HG03025 (cell line): ENCODE results near the gene TACC2.

Experiments
- ATAC-seq: cut with Tn5 transposase; IDR thresholded peaks from one replicate; pipeline ENCODE4 v1.9.1; 2021; ENCODE audit warnings: mild to moderate bottlenecking, moderate library complexity; ENCODE audit not compliant: unreplicated experiment, low FRiP score

The TACC2 gene

DNA sequence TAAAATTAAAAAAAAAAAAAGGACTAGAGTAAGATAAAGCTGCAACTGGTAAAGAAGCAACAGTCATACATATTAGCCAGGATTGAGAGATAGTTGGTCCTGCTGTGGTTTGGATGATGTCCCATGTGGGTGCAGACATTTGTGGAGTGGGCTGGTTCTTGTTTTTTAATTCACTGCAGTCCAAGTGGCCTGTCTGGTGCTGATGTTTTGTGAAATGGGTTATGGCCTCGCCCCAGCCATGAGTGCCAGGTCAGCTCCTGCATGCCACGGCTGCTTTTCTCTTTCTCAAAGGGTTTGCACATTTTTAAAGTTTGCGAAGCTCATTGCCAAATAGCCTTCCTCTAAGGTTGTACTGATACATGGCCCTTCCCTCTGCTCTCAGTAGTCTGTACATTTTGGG is 268.1 kb downstream of the TACC2 start:
- ATAC-seq: no peak

DNA sequence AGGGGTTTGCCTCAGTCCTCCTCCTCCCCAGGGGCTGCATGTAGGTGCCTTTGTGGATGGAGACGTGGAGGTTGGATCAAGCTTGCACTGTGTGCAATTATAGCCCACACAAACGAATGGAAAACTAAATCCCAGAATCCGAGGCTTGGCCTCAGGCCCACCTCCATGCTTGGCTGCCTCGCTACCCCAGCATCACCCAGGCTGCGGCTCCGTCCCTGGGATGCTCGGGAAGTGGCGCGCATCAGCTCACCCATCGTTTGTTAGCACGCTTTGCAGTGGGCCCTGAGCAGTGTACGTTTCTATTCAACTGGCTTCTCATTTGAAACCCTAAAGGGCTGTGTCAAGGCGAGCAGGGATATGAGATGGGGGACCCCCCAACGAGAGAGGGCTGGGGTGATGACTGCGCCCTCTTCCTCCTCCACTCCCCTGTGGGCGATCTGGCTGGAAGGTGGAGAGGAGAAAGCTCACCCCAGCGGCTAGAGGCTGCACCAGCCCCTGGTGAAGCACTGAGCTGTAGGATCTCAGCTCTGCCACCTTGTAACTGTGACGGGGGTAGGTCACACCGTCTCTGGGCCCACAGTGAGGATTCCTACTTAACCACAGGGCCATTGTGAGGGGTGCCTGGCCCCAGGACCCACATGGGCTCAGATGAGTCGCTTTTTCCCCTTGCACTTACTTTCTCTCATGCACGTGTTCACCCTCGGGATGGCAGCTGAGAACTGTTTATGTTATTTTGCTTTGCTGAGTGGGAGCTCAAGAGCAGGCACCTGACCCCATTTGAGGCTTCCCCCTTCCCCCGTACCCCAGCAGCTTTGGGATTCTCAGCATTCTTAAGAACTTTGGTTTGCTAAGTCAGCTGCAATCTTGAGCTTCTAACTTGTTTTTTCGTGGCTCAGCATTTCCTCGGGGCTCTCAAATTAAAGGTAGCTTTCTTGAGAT is 269.4 kb downstream of the TACC2 start:
- no peak for ATAC-seq

DNA sequence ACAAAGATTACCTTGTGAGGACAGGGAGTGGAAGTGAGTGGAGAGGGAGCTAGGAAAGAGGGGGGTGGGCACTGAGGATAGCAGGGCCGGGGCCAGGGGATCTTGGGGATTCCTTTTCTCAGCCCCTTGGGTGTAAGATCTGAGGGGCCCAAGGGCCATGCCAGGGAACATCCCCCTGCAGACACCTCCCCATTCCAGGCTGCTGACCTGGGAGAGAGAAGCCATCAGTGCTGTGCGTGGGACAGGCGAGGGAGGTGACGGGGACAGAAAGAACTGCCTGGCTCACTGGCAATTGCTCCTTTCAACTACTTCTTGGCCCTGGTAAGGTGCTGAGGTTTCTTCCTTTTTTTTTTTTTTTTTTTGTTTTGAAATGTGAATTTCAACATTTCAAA is 270.1 kb downstream of the TACC2 start:
- no peak for ATAC-seq

DNA sequence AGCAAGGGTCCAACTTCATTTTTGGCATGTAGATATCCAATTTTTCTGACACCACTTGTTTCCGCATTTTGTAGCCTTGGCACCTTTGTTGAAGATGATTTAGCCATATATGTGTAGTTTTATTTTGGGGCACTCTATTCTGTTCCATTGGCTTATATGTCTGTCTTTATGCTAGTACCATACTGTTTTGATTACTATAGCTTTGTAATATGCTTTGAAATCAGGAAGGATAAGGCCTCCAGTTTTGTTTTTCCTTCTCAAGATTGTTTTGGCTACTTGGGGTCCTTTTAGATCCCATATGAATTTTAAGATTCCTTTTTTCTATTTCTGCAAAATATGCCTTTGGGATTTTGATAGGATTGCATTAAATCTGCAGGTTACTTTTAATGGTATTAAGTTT is 272.6 kb downstream of the TACC2 start:
- ATAC-seq: no peak

DNA sequence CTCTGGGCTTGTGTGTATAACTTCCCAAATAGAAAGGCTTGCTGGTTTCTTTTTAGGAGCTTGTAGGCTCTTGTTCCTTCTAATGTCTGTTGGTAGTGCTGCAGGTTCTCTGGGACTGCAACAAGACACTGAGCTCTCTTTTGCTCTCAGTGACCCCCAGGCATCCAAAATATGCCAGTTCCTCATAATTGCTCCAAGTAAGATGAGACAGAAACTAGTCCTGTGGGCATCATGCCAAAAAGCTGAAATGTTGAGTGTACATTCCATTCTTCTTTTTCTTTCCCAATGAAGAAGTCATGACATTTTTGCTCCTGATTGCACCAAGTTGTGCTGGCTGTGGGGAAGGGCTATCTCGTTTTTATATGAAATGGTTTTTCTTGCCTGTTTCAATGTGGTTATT is 275.0 kb downstream of the TACC2 start:
- ATAC-seq: no peak

DNA sequence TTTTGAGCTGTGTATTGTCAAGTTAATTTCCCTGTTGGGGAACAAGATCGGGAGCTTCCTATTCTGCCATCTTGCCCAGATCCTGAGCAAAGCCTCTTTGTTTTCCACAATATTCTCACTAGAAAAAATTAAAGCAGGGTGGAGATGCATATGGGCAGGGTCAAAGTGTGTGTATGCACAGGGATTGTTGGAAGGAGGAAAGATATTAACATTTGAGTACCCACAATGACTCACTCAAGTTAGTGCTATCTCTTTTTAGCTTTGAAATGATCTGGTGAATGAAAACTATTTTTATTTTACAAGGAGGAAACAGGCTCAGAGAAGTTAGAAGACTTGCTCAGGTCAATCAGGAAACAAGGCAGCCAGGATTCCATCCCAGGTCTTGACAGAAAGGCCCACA is 275.5 kb downstream of the TACC2 start:
- ATAC-seq: no peak

DNA sequence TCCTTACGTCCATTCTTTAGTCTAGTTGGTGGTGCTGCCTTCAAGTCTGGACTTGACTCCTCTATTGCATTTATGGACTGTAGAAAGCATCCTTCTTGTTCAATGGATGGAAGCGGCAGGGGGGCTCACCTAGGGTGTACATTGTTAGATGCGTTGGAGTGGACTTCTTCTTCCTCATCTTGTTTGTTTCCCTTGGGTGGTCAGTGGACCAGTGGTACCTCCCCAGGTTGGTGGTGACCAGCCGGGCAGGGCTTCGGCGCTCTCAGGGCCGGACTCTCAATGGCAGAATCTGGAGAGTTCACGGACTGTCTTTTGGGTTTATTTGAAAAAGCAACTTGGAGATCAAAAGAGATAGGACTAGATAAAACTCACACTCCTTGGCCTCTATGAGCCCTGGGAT is 276.0 kb downstream of the TACC2 start:
- ATAC-seq: no peak

DNA sequence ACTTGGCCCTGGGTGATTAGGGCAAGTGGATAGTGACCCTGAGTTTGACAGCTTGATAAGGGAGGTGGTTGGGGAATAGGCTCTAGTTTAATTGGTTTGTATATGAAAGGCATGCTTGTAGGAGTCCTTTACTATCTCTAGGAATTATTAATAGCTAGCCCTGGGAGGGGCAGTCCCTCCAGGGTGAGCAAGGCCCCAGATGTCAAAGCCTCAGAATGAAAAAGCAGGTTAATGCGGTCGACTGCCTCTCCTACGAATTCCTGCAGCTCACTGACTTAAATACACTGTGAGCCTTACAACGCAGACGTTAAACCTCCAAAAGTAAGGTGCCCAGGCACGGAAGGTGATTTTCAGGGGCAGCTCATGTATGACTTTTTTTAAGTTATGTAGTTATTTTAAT is 276.9 kb downstream of the TACC2 start:
- ATAC-seq: no peak

DNA sequence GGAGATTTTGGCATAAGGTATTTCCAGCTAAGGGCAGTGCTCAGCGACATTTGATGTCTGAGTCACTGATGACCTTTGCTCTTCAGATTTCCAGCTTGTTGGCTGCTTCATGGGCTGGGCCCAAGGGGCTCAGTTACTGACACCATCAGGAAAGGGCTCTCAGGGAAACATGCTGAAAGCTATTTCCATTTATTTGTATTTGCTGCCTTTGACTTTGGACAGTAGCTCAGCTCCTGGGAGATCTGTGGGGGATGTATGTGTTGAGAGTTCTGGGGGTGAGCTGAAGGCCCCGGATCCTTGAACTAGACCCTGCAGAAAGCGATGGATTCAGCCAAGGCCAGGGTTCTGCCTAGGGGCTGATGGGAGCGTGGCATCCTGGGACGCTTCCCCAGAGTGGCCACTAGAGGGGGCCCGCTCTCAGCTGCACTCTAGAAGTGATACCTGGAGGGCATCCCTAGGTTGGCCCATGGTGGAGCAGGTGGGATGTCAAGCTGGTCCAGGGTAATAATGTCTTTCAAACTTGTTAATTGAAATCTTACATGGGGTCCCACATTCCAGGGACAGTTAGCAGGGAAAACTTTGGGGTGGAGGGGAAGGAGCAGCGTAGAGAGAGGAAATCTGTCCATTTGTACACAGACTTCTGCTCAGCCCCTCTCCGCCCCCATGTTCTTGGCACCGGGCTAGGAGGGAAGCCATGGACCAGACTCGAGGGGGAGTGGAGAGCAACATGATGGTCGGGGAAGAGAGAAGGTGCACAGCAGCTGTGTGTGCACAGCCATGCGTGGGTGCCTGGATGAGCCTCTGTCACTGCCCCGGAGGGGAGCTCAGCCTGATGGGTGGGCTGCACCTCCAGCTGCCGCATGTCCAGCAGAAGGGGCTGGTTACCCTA is 279.1 kb downstream of the TACC2 start:
- no peak for ATAC-seq

DNA sequence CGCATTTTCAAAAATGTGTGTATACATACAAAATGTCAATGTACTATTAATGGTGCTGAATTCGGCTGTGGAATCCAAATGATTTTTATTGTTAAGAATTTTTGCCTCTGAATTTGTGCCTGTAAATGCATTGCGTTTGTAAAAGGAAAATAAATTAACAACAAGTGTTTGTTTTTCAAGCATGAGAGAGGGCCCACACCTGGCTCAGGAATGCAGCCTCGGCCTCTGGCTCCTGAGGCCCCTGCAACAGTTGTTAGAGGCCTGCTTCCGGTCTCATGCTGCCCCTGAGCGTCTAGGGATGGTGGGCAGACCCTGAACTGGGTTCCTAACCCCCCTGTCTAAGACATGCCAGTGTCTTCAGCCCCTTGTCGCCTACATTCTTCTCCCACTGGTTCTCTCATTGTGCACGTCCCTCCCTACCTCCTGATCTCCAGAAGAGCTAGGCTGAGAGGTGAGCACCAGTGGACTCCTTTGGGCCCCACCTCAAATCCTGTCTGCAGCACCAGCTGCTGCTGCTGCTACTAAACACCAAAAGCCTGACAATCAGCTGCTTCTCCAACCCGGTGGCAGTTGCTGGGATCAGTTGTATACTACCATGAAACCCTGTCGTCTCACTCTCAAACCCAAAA is 280.2 kb downstream of the TACC2 start:
- ATAC-seq: no peak

DNA sequence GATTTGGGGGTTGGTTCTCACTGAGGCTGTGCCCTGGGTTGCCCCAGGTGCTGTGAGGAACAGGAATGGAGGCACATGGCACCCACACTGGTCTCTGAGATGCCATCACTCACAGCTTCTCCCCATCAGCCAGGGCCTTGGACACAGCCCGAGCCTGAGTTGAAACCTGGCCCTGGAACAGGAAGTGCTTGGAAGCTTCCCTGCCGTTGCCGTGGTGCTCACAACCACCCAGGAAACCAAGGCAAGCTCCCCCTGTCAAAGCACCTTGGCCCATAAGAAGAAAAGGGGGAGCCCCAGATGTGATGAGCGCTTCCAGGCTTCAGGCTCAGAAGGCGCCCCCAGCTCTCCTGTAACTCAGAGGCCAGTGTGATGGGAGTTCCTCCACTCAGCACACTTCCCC is 282.1 kb downstream of the TACC2 start, which contains the start of gene BTBD16:
TSS of gene BTBD16 (plus strand) at position 221 of the 400 bp plus-strand sequence. CDS start 3,786 bp downstream, outside the sequence.
- no peak for ATAC-seq

DNA sequence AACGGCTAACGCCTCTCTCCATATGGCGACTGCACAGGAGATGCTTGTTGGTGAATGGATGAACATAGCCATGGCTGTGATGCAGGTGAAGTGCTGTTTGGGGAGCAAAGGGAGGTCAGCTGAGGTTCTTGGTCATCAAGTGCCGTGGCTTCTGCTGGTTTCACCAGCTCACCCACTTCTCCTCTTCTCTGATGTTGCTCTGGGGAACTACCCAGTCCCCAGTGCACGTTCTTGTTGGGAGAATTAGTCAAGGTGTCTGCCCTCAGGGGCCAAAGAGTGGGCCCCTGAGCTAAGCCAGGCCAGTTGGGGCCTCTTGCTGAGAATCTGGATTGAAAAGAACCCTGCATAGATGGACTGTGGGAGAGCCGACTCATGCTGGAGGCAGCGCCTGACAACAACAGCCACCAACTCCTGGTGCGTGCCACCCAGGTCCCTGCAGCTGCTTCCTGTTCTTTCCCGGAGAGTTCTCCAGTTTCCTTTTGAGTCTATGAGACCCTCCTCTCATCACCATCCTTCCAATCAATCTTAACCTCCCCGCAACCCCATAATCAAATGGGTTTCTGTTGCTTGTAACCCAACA is 285.1 kb downstream of the TACC2 start:
- ATAC-seq: no peak

DNA sequence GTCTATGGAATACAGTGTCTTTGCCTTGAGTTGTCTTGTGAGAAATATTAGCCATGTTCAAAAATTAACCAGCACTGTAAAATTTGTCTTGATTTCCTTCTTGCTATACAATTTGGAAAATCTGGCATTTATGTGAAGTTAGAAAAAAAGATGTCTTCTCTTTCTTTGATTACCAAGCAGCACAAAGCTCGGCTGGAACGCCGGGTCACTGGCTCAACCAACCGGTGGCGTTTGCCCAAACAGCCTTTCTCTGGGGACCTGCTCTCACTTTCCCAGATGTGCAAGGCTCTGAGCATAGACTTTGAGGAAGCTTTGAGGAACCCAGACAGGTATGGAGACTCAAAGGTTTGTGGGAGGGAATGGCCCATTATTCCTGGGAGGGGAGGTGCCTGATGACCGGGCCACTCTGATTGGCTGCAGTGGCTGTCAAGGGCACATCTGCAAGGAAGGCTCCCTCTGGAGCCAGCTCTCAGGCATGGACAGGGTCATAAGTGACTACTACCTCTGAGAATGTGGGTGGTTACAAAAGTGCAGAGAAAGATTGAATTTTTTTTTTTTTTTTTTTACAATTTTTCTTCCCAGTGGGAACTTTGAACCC is 287.7 kb downstream of the TACC2 start:
- ATAC-seq: no peak

DNA sequence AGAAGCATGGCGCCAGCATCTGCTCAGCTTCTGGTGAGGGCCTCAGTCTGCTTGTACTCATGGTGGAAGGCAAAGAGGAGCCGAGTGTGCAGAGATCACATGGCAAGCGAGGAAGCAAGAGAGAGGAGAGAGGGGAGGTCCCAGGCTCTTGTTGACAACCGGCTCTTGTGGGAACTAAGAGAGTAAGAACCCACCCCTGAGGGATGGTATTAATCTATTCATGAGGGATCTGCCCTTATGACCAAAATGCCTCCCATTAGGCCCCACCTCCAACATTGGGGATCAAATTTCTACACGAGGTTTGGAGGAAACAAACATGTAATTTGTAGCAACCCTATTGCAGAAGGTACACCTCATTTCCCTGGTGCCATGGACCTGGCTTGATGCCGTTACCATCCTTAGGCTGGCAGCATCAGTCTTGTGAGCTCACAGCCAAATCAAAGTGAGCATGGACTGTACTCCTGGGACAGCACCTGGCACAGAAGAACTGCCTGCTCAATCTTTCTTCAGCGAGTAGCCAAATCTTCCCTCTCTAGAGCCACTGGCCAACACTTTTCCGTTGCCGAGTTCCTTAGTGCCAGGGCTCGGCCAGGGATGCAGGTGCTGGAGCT is 288.7 kb downstream of the TACC2 start:
- no peak for ATAC-seq

DNA sequence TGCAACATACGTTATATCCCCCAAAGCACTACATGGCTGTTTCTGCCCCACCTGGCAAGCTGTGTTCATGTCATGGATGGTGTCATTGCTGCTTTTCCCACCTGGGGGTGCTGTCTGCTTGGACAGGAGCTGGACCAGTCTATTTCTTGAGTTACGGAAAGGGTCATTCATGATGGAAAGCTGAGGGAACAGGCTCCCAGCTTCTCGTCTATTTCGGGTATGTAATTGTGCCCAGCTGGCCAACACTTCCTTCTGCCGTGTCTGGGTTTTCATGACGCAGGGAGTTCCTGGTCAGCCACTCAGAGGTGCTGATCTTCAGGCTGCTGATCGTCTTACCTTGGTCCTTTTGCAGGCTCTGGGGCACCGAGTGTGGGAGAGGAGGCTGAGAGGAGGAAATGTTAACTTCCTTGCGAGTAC is 290.8 kb downstream of the TACC2 start:
- ATAC-seq: no peak

DNA sequence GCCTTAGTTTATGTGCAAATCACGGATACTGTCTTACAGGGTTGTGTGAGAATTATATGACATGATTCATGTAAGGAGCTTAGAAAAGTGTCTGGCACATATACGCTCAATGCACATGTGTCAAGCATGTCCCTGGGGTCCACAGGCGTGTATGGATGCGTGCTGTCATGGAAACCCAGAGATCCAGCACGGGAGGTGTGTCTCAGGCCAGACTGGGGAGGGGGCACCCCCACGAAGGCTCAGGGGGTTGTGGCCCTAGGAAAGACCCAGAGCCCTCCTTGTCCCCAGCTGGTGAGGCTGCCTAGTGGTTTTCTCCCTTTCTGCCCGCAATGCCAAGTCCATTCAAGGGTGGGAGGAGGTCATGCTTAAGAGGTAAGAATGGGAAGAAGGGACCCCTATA is 291.2 kb downstream of the TACC2 start:
- no peak for ATAC-seq

DNA sequence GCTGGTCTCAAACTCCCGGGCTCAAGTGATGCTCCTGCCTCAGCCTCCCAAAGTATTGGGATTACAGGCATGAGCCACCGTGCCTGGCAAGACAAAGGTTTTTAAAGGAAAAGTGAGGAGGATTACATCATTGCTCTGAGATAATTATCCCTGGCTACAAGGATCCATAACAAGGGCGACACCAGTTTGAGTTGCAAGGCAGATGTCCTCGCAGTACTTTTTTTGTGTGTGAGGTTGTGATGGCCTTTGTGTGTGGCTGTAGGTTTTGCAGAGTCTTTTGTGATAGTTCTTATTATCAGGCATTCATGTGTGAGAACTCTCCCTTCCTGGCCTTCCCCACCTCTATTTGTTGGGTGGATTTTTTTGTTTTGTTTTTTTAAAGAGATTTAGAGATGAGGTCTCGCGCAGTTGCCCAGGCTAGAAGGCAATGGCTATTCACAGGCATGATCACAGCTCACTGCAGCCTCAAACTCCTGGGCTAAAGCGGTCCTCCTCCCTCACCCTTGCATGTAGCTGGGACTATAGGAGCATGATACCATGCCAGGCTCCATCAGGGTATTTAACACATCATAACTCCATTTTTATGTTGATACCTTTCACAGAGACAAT is 292.2 kb downstream of the TACC2 start:
- no peak for ATAC-seq

DNA sequence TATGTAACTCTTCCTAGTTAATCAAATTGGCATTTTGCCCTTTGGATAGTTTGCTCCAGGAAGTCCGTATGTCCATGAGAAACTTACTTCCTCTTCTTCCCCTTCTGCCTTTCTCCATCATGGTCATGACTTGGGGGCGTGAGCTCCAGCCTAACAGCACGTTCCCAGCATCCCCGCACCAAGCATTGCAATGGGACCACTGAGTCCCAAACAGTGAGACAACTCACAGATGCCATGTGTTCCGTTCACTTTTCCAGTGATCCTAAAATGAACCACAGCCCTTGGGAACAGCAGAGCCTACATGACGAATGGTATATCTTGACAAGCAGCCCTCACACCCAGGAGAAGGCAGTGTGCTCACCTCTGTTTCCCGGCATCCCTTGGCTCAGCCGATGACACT is 292.8 kb downstream of the TACC2 start:
- ATAC-seq: no peak

DNA sequence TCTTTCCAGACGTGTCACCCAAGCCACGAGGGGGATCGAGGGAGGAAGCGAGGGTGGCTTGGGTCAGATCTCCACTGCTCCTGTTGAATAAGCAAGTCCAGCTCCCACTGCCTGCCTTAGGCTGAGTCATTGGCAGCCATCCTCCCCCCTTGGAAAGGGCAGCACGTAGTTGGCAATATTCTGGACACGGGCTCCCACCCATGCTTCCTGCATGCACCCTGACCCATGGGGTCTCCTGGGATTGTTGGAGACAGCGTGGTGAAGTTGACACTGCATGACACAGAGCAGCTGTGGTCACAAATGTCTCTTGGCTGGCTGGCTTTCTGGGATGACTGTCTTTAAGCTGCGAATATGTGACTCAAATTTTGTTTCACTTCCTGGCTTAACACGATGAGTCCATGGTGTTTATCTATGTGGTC is 293.3 kb downstream of the TACC2 start:
- no peak for ATAC-seq
